Fibroblast of peridontal ligament (primary cell): ENCODE measurements around the gene LRP10.

ENCODE experiments used
- DNase-seq: peaks from one replicate; pipeline ENCODE4 v3.0.0-alpha.2; 2010; ENCODE audit errors: extremely low read depth

Gene LRP10

DNA sequence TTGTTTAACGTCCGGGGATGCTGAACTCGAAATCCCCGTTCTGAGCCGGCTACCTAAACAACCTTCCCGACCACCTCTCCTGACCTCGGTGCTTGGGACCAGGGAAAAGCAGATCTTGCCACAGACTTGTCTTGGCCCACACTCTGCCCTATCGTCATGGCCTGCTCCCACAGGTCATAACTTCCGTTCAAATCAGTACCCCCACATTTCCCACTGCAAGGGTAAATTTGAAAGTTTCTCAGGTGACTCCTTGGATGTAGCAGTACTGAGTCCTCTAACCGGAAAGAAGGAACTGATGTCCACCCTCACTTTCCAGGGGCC lies 48.0 kb downstream of the LRP10 start:
- no peak for DNase-seq

GRCh38 chr14:22920697-22921096 lies 49.2 kb downstream of the LRP10 start:
- DNase-seq, result no peak

GRCh38 chr14:22922294-22922693 lies 50.8 kb downstream of the LRP10 start:
- no peak for DNase-seq

DNA sequence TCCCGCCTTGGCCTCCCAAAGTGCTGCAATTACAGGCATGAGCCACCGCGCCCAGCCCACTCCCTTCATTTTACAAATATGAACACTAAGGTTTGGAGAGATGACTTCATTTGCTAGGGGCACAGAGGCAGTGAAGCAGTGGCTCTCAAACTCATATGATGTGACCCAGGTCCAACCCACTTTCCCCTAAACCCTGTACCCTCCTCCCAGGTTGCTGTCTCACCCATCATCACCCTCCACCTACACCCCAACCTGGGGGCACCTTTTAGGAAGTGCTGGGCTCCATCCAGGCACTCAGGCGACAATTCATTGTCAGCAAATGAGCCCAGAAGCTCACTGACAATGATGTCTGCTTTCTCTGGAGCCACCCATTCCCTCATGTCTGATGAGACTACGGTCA lies 52.2 kb downstream of the LRP10 start:
- no peak for DNase-seq

DNA sequence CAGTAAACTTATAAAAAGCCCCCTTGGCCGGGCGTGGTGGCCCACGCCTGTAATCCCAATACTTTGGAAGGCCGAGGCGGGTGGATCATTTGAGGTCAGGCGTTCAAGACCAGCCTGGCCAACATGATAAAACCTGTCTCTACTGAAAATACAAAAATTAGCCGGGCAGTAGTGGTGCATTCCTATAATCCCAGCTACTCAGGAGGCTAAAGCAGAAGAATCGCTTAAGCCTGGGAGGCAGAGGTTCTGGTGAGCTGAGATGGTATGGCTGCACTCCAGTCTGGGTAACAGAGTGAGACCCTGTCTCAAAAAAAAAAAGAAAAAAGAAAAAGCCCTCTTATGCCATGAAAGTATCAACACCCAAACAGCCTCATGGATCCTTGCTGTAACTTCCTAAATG lies 54.0 kb downstream of the LRP10 start:
- no peak for DNase-seq

DNA sequence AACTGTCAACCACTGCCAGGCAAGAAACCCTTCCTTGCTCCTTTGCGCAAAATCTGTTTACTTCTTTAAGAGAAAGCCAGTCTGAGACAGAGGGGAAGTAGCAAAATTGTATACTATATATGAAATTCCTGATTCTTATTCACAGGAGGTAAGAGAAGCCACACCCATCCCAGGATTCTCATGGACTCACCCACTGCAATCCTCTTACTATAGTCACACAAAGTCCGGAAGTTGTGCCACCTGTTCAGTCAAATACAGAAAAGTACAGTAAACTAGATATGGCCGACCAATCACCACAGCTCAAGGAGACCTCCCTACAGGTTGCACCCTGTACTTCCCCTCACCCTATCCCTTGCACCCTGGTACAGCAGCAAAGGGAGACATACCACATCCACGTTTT lies 54.8 kb downstream of the LRP10 start:
- no peak for DNase-seq

DNA sequence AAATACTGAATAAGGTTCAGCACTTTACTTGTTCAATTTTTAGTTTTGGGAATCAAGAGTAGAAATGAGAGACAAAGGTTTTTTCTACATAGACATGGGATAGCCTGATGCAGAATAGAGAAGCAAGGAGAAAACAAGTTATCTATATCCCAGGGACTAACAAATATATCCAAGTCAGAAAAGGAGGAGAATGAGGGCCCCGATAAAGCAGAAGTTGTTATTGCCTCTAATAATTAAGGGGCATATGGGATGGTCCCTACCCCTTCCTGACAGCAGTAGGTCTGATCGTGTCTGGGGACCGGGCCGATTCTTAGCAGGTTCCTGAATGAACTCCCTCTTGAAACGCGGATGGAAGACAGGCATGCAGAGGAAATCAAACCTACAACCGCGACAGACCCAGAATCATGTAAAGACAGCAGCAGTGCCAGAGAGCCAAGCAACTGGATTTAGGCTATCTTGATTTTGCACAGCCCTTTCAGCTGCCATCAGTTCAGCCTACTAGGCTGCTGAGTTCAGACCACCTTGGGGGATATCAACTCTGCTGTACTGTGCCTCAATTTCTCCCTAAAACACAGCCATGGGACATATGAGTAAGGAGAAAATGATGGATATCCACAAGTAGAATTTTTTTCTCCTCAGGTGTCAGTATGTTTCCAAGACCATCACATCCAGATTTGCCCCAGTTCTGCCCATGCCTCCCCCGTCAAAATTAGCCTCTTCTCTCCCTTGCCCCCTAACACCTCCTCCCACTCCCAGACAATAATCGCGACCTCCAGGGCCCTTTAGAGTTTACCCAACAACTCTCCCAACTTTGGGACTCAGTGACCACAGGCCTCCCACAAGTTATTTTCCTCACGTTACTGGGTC lies 56.9 kb downstream of the LRP10 start:
- no peak for DNase-seq

GRCh38 chr14:22929104-22929960 lies 57.8 kb downstream of the LRP10 start, which contains the start of gene PRMT5:
PRMT5 (minus strand) TSS chr14:22929376; CDS start chr14:22929361, 15 bp downstream.
- peak; percentile 100 for DNase-seq

DNA sequence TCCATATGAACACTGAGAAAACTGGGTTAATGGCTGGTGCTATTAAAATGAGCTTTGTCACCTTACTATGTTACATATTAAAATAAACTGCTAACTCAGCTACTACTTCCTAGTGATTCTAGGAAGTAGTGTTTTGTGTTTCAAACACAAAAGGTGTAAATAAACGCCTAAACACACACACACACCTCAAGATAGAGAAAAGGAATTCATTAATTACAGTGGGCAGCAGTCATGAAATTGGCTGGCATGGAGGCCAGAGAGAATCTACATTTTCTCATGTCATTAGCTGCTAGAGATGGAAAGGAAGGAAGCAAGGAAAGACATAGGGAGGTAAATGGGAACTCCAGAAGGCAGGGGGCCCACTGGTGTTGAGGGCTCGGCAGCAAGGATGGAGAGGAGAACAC lies 58.4 kb downstream of the LRP10 start:
- no peak for DNase-seq
